Cardiac septum (tissue), 1 donor: Measurements from ENCODE around the gene ACOD1. TPM values are rescaled to one million over a fixed set of nuclear protein-coding genes. Genes with fewer than 3 reads are reported as not detected.
A peak's percentile ranks its signal among the peaks of the same experiment; 100 is the strongest.
"Not testable (repeated sequence)": the region's sequence is repeated elsewhere in the genome, so short reads cannot be mapped to it uniquely, and the experiment has no call there.

Experiments used
- DNase-seq: peaks from one replicate; pipeline ENCODE4 v3.0.0-alpha.2; 2020; ENCODE audit warnings: low spot score
- intact Hi-C: fragments of 100-400 bp; cut with DNase I; formaldehyde crosslinking; loops from one replicate; pipeline ENCODE4 v1.14.0; 2022
- long read RNA-seq: library from polyadenylated mRNA; unstranded; transcript quantifications from one replicate; pipeline ENCODE4 v2.0.0, GENCODE V29; 2021
- total RNA-seq: library from RNA; stranded (reverse); fragmentation: NEBNext Ultra II Directional; extraction: Animal tissue kit (Norgen Biotek cat#: 25700); gene quantifications from one replicate; pipeline ENCODE4 v1.2.1, GENCODE V29; 2021
- donor health status: DM: no; HTN: no; CAD: no.

The ACOD1 gene
- not detected for total RNA-seq
- long read RNA-seq, result 0 reads

DNA sequence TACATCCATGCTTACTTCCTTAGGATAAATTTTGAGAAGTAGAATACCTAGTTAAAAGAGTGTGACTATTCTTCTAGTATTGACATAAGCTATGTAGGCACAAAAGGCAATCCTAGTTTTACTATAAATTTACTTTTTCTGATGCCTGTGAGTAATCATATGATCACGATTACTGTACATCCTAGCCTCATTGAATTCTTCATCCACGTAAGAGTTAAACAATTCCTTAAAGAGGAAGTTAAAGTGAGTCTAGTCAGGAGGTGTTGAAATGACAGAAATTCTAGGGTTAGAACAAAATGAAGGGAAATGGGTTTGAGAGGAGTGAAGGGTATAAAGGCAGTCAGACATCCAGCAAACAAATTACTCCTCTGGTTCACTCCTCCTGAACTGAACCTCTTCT is at the start of gene ACOD1:
Gene ACOD1, plus strand, starts transcription at position 363 of the 400 bp plus-strand sequence. CDS start 48 bp downstream, outside the sequence.
- intact Hi-C loops, result no loop called here
- DNase-seq, result no peak

DNA sequence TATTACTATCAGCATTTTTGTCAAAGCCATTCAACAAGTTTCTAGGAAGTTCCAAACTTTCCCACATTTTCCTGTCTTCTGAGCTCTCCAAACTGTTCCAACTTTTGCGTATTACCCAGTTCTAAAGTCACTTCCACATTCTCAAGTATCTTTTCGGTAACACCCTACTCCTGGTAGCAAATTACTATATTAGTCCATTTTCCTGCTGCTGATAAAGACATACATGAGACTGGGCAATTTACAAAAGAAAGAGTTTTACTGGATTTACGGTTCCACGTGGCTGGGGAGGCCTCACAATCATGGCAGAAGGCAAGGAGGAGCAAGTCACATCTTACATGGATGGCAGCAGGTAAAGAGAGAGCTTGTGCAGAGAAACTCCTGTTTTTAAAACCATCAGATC is 49.2 kb upstream of the ACOD1 start:
- intact Hi-C loops, result not testable (repeated sequence)

DNA sequence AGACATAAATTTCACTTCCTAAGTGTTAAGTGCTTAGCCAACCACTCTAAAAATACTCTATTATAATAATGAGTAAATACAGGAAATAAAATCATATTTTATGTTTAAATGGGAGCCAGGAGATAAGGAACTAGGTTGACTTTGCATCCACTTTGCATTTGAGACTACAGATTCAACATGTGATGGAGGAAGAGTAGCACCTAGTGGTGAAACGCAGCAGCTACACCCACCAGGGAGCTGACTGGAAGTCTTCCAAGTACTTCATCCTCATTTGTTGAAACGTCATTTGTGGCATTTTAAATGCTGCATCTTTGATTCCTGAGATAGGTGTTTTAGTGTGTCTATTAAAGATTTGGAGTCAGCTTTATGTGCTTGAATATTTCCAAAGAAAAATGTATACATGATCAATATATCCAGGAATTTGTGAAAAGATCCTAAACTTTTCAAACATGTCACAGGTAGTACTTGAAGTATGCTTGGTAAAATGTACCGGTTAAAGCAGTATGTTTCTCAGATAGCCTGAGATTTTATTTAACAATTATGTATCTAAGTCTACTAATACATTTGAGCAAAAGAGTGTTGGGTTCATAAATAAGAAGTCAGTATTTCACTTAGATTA is 44.7 kb upstream of the ACOD1 start:
- DNase-seq, result peak; percentile 73
- intact Hi-C loops, result loop anchor here (5.0 kb wide), 2 partner anchors 236 to 1026 kb away; no protein-coding TSS in a partner anchor

More for the DNA sequence above, 49.2 kb upstream of the ACOD1 start:
- DNase-seq, result not testable (repeated sequence)

DNA sequence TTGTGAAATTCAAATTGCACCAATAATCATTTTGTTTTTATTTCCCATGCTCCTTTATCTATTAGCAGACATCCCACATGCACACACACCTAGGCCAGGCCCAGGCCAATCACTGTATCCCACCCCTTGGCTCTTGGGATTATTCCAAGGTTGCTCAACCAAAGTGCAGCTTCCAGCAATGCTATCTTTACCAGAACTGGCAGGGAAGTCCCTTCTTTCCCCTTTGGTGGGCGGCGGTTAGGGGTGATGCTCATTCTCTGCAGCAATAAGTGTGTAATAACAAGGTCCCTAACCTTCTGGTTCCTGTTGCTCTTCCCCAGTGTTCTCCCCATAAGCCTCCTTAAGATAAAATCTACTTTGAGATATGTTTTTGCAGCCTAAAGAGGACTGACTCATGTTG is 43.8 kb upstream of the ACOD1 start:
- DNase-seq, result no peak
- intact Hi-C loops, result loop anchor here (5.0 kb wide), 2 partner anchors 237 to 1027 kb away; no protein-coding TSS in a partner anchor

DNA sequence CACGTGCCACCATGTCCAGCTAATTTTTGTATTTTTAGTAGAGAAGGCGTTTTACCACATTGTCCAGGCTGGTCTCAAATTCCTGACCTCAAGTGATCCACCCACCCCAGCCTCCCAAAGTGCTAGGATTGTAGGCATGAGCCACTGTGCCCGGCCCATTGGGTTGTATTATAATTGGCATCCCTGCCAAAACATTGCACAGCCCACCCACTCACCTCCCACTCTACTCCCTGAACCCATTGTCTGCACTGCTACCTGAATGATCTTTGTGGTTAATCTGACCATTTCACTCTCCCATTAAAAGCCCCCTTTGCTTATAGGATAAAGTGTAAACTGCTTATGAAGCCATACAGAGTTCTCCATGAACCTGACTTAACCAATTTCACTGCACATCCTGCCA is 35.8 kb upstream of the ACOD1 start:
- intact Hi-C loops, result no loop called here
- DNase-seq, result no peak

DNA sequence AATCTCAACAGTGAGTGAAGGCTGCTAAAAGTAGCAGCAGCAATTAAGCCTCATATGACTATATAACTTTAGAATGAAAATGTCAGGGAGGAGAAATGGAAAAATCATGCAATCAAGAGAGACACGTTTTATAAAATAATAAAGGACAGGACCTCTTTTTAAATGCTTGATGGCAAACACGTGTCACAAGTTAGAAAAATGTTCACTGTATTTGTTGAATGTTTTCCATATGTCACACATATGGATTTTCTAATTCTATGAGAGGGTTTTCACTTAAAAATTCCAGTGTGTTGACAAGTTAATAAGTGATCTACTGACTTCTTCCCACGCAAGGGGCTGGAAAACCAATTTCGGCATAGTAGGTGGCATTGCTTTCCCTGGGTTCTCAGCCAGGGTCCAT is 34.4 kb upstream of the ACOD1 start:
- no peak for DNase-seq
- intact Hi-C loops, result no loop called here

DNA sequence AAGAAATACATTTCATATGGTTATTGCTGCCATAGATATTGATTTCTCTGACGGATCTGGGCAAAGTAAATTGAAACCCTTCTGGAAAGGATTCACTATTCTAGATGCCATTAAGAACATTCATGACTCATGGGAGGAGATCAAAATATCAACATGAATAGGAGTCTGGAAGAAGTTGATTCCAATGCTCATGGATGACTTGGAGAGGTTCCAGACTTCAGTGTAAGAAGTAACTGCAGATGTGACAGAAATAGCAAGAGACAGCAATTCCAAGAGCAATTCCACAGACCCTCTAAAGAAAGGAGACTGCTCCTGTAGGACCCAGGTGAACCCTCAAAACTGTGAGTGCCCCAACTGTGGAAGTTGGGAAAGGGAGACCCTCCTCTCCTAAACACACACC is 31.2 kb upstream of the ACOD1 start:
- intact Hi-C loops, result no loop called here

DNA sequence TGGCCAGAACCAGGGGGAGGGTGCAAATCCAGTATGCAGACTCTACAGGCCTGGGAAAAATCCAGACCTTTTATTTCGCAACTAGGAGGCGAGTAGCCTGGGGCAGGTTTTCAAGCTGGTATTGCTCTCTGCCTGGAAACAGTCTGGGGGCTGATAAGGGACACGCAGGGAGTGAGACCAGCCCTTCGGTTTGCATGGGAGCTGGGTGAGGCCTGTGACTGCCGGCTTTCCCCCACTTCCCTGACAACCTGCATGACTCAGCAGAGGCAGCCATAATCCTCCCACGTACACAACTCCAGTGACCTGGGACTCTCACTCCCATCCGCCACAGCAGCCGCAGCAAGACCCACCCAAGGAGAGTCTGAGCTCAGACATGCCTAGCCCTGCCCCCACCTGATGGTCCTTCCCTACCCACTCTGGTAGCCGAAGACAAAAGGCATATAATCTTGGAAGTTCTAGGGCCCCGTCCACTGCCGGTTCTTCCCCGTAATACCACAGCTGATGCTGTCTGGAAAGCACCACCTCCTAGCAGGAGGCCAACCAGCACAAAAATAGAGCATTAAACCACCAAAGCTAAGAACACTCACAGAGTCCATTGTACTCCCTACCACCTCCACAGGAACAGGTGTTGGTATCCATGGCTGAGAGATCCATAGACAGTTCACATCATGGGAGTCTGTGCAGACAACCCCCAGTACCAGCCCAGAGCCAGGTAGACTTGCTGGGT is 30.4 kb upstream of the ACOD1 start:
- DNase-seq, intact Hi-C loops: not testable (repeated sequence)

More for the DNA sequence above, 31.2 kb upstream of the ACOD1 start:
- no peak for DNase-seq

DNA sequence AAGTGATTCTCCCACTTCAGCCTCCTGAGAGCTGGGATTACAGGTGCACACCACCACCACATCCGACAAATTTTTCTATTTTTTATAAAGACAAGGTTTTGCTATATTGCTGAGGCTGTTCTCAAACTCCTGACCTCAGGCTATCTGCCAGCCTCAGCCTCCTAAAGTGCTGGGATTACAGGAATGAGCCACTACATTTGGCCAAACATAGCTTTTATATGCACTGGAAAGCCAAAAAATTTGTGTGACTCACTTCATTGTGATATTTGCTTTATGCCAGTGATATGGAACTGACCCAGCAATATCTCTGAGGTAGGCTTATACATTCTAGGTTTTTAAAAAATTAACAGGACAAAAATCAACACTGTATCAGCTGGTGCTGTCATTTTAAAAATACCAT is 26.8 kb upstream of the ACOD1 start:
- intact Hi-C loops, result no loop called here
- no peak for DNase-seq

DNA sequence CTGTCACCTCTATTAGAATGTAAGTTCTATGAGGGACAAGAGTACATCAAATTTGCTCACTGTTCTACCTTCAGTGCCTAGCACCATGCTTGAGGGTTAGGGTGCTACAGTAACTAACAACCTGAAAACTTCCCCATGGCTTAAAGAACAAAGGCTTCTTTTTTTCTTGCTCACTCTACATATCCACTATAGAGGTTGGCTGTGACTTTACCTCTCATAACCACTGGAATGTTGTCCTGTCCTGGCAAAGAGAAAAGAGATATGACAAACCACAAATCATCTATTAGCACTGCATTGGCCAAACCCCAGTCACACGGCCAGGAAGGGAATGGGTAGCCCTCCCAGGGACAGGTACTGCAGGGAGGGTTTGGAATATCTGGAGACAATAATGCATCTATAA is 23.2 kb upstream of the ACOD1 start:
- intact Hi-C loops, result no loop called here
- DNase-seq, result no peak

DNA sequence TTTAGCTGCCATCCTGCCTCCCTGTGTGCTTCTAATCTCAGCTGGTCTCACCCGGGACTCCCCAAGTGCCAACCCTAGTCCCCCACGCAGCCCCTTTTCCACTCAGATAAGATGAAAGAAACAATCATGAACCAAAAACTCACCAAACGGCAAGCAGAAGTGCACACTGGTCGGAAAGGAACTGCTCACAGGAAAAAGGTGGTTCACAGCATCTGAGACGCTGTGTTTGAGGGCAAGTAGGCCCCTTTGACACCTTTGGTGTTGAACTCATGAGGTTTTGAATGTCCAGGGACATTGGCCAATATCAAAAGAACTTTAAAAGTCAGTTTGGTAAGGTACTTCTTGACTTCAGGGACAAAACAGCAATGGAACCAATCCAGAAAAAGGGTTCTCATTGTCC is 20.4 kb upstream of the ACOD1 start:
- intact Hi-C loops, result no loop called here
- no peak for DNase-seq

DNA sequence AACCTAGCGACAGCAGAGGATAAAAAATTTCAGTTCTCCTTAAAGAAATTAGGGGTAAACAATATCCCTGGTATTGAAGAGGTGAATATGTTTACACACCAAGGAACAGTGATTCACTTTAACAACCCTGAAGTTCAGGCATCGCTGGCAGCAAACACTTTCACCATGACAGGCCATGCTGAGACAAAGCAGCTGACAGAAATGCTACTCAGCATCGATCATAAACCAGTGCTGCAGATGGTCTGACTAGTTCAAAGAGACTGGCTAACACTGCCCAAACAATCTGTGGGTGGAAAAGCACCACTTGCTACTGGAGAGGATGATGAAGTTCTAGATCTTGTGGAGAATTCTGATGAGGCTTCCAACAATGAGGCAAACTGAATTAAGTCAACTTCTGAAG is 19.9 kb upstream of the ACOD1 start:
- intact Hi-C loops, result no loop called here
- no peak for DNase-seq

DNA sequence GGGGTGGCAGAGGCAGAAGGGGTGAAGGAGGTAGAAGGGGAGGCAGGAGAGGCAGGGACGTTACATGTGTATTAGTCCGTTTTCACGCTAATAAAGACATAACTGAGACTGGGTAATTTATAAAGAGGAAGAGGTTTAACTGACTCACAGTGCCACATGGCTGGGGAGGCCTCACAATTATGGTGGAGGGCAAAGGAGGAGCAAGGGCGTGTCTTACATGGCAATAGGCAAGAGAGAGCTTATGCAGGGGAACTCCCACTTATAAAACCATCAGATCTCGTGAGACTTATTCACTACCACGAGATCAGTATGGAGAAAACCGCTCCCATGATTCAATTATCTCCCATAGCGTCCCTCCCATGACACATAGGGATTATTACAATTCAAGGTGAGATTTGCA is 19.0 kb upstream of the ACOD1 start:
- no peak for DNase-seq
- intact Hi-C loops, result no loop called here

DNA sequence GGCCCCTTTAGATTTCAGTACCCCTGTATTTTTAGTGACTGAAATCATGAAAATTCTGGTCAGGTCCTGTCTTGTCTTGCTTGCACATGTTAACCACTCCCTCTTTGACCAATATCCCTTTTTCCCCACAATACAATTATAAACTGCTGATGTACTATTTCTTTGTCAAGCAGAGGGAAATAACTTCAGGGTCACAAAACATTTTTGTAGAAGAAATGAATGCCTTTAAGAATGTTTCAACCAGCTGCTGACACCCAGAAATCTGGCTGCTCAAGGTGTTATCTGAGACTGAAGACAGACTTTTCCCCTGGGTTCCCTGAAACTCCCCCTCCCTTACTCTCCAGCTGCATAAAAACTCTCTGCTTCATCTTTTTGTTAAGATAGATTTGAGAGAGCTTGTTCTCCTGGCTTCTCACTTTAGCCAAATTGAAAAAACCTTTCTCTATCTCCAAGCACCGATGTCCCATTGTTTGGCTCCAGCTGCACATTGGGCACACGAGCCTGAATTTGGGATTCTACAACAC is 18.4 kb upstream of the ACOD1 start:
- DNase-seq, result no peak
- intact Hi-C loops, result no loop called here

DNA sequence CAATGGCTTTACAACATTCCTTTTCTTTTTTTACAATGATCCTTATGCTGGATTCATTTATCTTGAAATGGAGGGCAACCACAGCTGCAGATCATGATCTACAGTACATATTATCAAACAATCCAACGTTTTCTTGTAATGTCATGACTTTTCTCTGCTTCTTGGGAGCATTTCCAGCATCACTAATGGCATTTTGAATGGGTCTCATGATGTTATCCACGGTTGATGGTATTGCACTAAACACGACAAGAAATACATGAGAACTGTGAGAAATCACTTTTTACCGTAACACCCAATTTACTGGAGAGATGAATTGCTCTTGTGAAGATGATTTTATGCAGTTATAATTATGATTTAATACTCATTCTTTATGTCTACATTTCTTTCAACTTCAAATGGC is 16.2 kb upstream of the ACOD1 start:
- DNase-seq, result no peak
- intact Hi-C loops, result no loop called here

DNA sequence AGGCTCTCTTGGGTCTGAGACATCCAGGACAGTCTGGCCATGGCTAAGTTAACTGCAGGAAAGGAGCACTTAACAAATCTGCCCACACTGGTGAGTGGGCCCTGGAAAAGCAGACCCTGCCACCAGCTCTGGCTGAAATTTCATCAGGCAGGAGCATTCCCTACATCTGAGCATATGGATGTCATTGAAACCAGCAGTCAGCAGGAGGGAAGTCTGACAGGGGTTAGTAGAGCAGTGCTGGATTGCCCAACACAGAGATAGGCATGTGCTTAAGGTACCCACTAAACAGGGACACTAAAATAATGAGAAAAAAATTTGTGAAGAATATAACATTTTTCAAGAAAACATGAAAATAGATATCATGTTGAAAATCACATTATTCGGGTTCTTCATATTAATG is 13.6 kb upstream of the ACOD1 start:
- intact Hi-C loops, result no loop called here
- DNase-seq, result no peak

DNA sequence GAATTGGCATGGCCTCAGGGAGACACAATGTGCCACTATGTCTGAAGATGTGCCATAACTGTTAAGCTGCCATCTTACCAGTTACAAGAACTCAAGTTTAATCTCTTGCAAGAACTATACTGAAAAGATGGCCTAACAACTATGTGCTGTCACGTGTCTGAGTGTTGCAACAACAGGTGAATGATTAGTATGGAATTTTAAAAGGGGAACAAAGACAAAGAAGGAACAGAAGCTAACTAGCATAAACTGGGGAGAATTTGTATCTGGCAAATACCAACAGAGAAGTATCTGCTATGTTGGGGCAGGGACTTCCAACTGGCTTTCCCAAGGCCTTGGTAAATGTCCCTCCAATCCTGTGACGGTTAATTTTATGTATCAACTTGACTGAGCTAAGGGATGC is 11.5 kb upstream of the ACOD1 start:
- intact Hi-C loops, result no loop called here
- DNase-seq, result no peak

DNA sequence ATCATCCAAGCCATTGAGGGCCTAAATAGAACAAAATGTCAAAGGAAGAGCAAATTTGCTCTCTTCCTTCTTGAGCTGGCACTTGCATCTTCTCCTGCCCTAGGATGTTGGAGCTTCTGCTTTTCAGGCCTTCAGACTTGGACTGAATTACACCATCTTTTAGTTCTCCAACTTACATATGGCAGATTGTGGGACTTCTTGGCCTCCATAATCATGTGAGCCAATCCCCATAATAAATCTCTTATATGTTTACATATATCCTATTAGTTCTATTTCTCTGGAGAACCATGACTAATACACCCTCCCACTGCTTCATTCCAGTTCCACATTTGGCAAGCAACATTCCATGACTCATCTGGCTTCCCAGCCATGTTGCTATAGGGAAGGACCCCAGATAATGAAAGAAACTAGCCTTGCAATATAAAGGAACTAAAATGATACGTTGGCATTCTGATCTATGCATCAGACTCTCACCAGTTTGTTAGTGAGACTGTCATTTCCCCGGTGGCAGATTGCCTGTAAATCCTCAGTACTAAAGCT is 11.0 kb upstream of the ACOD1 start:
- intact Hi-C loops, result no loop called here
- DNase-seq, result no peak

DNA sequence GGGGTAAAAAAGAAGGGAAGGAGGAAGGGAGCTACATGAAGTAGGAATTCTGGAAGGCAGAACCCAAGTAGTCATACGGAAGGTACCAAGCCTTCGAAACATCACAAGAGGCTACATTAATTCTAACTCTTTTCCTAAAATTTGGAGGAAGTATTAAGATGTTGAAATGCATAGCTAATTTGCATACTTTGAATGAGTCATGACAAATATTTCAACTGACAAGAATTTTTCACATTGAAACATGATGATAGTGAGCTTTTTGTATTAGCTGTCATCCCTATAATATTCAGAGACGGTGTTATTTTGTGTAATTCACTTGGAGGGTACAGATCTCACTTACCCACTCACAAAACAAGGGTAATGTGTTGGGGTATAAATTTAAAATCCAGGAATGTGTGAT is 9.1 kb upstream of the ACOD1 start:
- DNase-seq, result no peak
- intact Hi-C loops, result no loop called here

DNA sequence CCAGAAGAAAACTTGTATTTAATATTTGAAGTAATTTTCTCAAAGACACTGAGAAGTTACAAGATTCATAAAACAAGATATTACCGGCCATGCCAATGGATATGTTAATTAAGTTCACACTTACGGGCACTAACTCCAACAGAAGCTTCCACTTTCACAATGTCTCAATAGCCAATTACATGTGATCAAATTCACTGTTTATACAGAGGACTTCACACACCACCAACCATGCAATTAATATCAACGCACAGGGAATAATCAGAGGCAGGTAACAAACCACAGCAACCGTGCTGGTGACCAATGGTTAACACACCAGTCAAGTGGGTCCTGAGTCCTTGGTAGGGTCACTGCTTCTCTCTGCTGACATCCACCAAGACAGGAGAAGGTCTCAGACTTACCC is 5.9 kb upstream of the ACOD1 start:
- intact Hi-C loops, result no loop called here

DNA sequence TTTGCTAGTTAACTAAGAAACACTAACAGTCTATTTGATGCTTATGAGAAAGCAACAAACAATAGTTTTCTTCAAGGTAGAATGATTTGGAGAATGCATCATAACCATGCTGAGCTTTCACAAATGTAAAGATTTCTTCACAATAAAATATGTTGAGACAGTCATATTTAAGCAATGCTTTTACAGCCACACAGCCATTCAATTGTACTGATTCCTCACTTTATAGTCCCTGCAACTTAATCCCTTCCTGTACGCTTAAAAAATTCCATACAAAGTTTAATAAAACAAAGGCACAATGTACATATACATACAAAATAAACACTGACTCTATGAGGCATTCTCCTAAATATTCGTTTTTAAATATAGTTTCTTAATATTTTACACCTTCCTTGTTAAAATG is 4.7 kb upstream of the ACOD1 start:
- no peak for DNase-seq
- intact Hi-C loops, result no loop called here

More for the DNA sequence above, 5.9 kb upstream of the ACOD1 start:
- no peak for DNase-seq
